Measurements from ENCODE around the gene ZFYVE19.

ZFYVE19 gene

GRCh38 chr15:40815042-40815698, 8.3 kb downstream of the ZFYVE19 start:
- no peak for DNase-seq

GRCh38 chr15:40819048-40819447, 12.2 kb downstream of the ZFYVE19 start:
- no peak for DNase-seq

- DNase-seq, result no peak
Observed at GRCh38 chr15:40821195-40821594, 14.3 kb downstream of the ZFYVE19 start.

GRCh38 chr15:40823572-40824343, 16.9 kb downstream of the ZFYVE19 start:
- no peak for DNase-seq

- no peak for DNase-seq
Observed at GRCh38 chr15:40825661-40826422, 19.0 kb downstream of the ZFYVE19 start.

- no peak for DNase-seq
Observed at GRCh38 chr15:40826423-40827075, 19.7 kb downstream of the ZFYVE19 start.

GRCh38 chr15:40828447-40829036, 21.7 kb downstream of the ZFYVE19 start, which contains the start of gene PPP1R14D:
Gene PPP1R14D (minus strand): TSS chr15:40828708. CDS start chr15:40828641, 67 bp downstream.
- DNase-seq, result no peak

GRCh38 chr15:40829115-40829514, 22.2 kb downstream of the ZFYVE19 start:
- DNase-seq, result no peak

- no peak for DNase-seq
Observed at GRCh38 chr15:40830884-40831283, 24.0 kb downstream of the ZFYVE19 start.

GRCh38 chr15:40831861-40832260, 25.0 kb downstream of the ZFYVE19 start:
- no peak for DNase-seq

GRCh38 chr15:40832903-40833302, 26.0 kb downstream of the ZFYVE19 start:
- no peak for DNase-seq

- no peak for DNase-seq
Observed at GRCh38 chr15:40836020-40836419, 29.1 kb downstream of the ZFYVE19 start.

GRCh38 chr15:40838756-40839155, 31.9 kb downstream of the ZFYVE19 start:
- no peak for DNase-seq

- DNase-seq, result no peak
Observed at GRCh38 chr15:40841741-40842140, 34.9 kb downstream of the ZFYVE19 start.

- DNase-seq, result no peak
Observed at GRCh38 chr15:40843261-40843884, 36.5 kb downstream of the ZFYVE19 start.

- no peak for DNase-seq
Observed at GRCh38 chr15:40843885-40844695, 37.2 kb downstream of the ZFYVE19 start, which contains the start of gene SPINT1. Gene SPINT1 (plus strand): TSS chr15:40844048. CDS start chr15:40844555, 507 bp downstream.

- peak; percentile 26 for DNase-seq
Observed at GRCh38 chr15:40844696-40845030, 37.8 kb downstream of the ZFYVE19 start.

GRCh38 chr15:40845036-40845435, 38.1 kb downstream of the ZFYVE19 start:
- no peak for DNase-seq

- no peak for DNase-seq
Observed at GRCh38 chr15:40845511-40846284, 38.8 kb downstream of the ZFYVE19 start.

- DNase-seq, result no peak
Observed at GRCh38 chr15:40846841-40847222, 39.9 kb downstream of the ZFYVE19 start.

All from CD4-positive, alpha-beta T cell treated with Interleukin-15 for 1 hour (primary cell).